GM23338 (cell line): ENCODE data around the gene LFNG. TPM values are rescaled to one million over a fixed set of nuclear protein-coding genes. Genes with fewer than 3 reads are reported as not detected.

Experiments
- ATAC-seq: fragments of 200-7000 bp; cut with Tn5 transposase; 3 replicates; pipeline ENCODE4 v1.9.1; 2020
- DNase-seq: peaks from one replicate; pipeline ENCODE4 v3.0.0-alpha.2; 2015; ENCODE audit warnings: low spot score
- H2AFZ ChIP-seq: fragments of 200-600 bp; sonication (generic); 2 replicates; pipeline ENCODE4 v1.8.0; 2016; ENCODE audit warnings: antibody characterized with exemption, mild to moderate bottlenecking, moderate library complexity
- H3F3A ChIP-seq: fragments of 200-600 bp; sonication (generic); replicated peaks from 2 replicates; pipeline ENCODE4 v1.8.0; 2017; ENCODE audit warnings: antibody characterized with exemption, mixed run types, low read depth
- H3K27ac ChIP-seq: fragments of 200-600 bp; sonication (generic); 2 replicates; pipeline ENCODE4 v1.6.1; 2016; ENCODE audit warnings: low read depth
- H3K27me3 ChIP-seq: fragments of 200-600 bp; sonication (generic); 2 replicates; pipeline ENCODE4 v1.8.0; 2016; ENCODE audit warnings: mild to moderate bottlenecking, mixed run types, moderate library complexity; ENCODE audit not compliant: insufficient read depth
- H3K36me3 ChIP-seq: fragments of 200-600 bp; sonication (generic); 2 replicates; pipeline ENCODE4 v1.8.0; 2016; ENCODE audit warnings: mild to moderate bottlenecking; ENCODE audit not compliant: insufficient read depth
- H3K4me1 ChIP-seq: fragments of 200-600 bp; sonication (generic); 2 replicates; pipeline ENCODE4 v1.8.0; 2016; ENCODE audit warnings: mild to moderate bottlenecking, moderate library complexity; ENCODE audit not compliant: insufficient read depth
- H3K4me2 ChIP-seq: fragments of 200-600 bp; sonication (generic); 2 replicates; pipeline ENCODE4 v1.7.1; 2017; ENCODE audit warnings: mixed run types
- H3K4me3 ChIP-seq: fragments of 200-600 bp; sonication (generic); 2 replicates; pipeline ENCODE4 v1.6.1; 2016; ENCODE audit warnings: mixed run types
- H3K79me2 ChIP-seq: fragments of 200-600 bp; sonication (generic); replicated peaks from 2 replicates; pipeline ENCODE4 v1.8.0; 2017; ENCODE audit warnings: mild to moderate bottlenecking; ENCODE audit not compliant: insufficient read depth
- H3K9me2 ChIP-seq: fragments of 200-600 bp; sonication (generic); 2 replicates; pipeline ENCODE4 v1.8.0; 2017; ENCODE audit not compliant: insufficient read depth
- H4K20me1 ChIP-seq: fragments of 200-600 bp; sonication (generic); replicated peaks from 2 replicates; pipeline ENCODE4 v1.8.0; 2017; ENCODE audit warnings: mild to moderate bottlenecking; ENCODE audit not compliant: insufficient read depth
- H3K27ac Mint-ChIP-seq: 2 replicates; pipeline ENCODE4 v1.8.0; 2020; ENCODE audit warnings: inconsistent platforms, mild to moderate bottlenecking, moderate library complexity, mixed read lengths
- H3K27me3 Mint-ChIP-seq: 3 replicates; pipeline ENCODE4 v1.8.0; 2022; ENCODE audit warnings: low read depth, mild to moderate bottlenecking, moderate library complexity, mixed read lengths, inconsistent platforms; ENCODE audit not compliant: insufficient read depth, poor library complexity
- H3K36me3 Mint-ChIP-seq: 3 replicates; pipeline ENCODE4 v1.8.0; 2021; ENCODE audit warnings: low read depth, mild to moderate bottlenecking, inconsistent platforms, moderate library complexity, mixed read lengths
- H3K4me1 Mint-ChIP-seq: 3 replicates; pipeline ENCODE4 v1.8.0; 2020; ENCODE audit warnings: mild to moderate bottlenecking, inconsistent platforms, mixed read lengths
- H3K4me3 Mint-ChIP-seq: 3 replicates; pipeline ENCODE4 v1.8.0; 2021; ENCODE audit warnings: moderate library complexity, mild to moderate bottlenecking, inconsistent platforms, mixed read lengths
- H3K9me3 Mint-ChIP-seq: 3 replicates; pipeline ENCODE4 v1.8.0; 2020; ENCODE audit warnings: moderate library complexity, mild to moderate bottlenecking, inconsistent platforms, mixed read lengths
- CREB1 ChIP-seq: fragments of 250-450 bp; sonication (Bioruptor Pico); IDR thresholded peaks from 2 replicates; pipeline ENCODE4 v1.5.0; 2020; ENCODE audit warnings: low read depth, mild to moderate bottlenecking, moderate library complexity
- CTCF ChIP-seq, 2 experiments: fragments of 200-600 bp in 1 of 2; sonication (generic) in 1 of 2; conservative IDR thresholded peaks; 2 replicates each; pipeline versions ENCODE4 v1.5.1 to v1.6.1; 2016 to 2017; ENCODE audit warnings: antibody characterized with exemption in 2 of 2, low read depth in 2 of 2, mild to moderate bottlenecking in 2 of 2, moderate library complexity in 1 of 2
- ETS1 ChIP-seq: IDR thresholded peaks from 2 replicates; pipeline ENCODE4 v1.6.1; 2016; ENCODE audit warnings: antibody characterized with exemption
- EZH2 ChIP-seq: fragments of 200-600 bp; sonication (generic); IDR thresholded peaks from one replicate; pipeline ENCODE4 v1.8.0; 2017; ENCODE audit warnings: antibody characterized with exemption, mild to moderate bottlenecking, low read depth; ENCODE audit not compliant: unreplicated experiment
- EZH2phosphoT487 ChIP-seq: fragments of 200-600 bp; sonication (generic); IDR thresholded peaks from one replicate; pipeline ENCODE4 v1.8.1; 2018; ENCODE audit warnings: antibody characterized with exemption; ENCODE audit not compliant: unreplicated experiment
- JUNB ChIP-seq: IDR thresholded peaks from one replicate; pipeline ENCODE4 v1.6.1; 2016; ENCODE audit warnings: antibody characterized with exemption; ENCODE audit not compliant: unreplicated experiment
- NANOG ChIP-seq: IDR thresholded peaks from 2 replicates; pipeline ENCODE4 v1.6.1; 2016; ENCODE audit warnings: antibody characterized with exemption, borderline replicate concordance
- POLR2AphosphoS5 ChIP-seq: IDR thresholded peaks from 2 replicates; pipeline ENCODE4 v1.6.1; 2016; ENCODE audit warnings: antibody characterized with exemption, low read depth
- REST ChIP-seq: IDR thresholded peaks from one replicate; pipeline ENCODE4 v1.6.1; 2018; ENCODE audit warnings: antibody characterized with exemption; ENCODE audit not compliant: unreplicated experiment
- ZNF114 ChIP-seq: fragments of 250-450 bp; sonication (Bioruptor Pico); IDR thresholded peaks from 2 replicates; pipeline ENCODE4 v1.5.0; 2020; ENCODE audit warnings: mild to moderate bottlenecking, moderate library complexity
- ZNF331 ChIP-seq: fragments of 250-450 bp; sonication (Bioruptor Pico); IDR thresholded peaks from 2 replicates; pipeline ENCODE4 v1.5.0; 2020; ENCODE audit warnings: low read depth, mild to moderate bottlenecking, moderate library complexity
- polyA plus RNA-seq: library from polyadenylated mRNA; unstranded; fragments of >200 nt; fragmentation: Nextera tagmentation; extraction: Ambion mirVana; gene quantifications from 2 replicates; pipeline ENCODE4 v1.2.1, GENCODE V29; 2016
- total RNA-seq: library from RNA; depleted of rRNA; stranded (reverse); fragments of >200 nt; shearing (Covaris generic); gene quantifications from 2 replicates; pipeline ENCODE4 v1.2.3, GENCODE V29; 2014

LFNG gene
- total and polyA plus RNA-seq, 2 experiments from 2014 or later: 1.7 to 35.4 TPM

GRCh38 chr7:2511769-2512168 is 7.8 kb upstream of the LFNG start:
- H3F3A ChIP-seq: 0 out of 2 replicates have a peak, but pooled peaks cover 8% of the 10 kb centered on the region
- no peak for TF ChIP-seq ETS1
- no peak for TF ChIP-seq EZH2phosphoT487
- no peak for TF ChIP-seq ZNF114 (CRISPR knock-in tag)
- H3K4me1 ChIP-seq: peaks cover 2% of the 10 kb centered on the region
- Mint-ChIP-seq H3K9me3 (no peaks in the 10 kb centered on the region), H3K27me3 (peaks cover 10% of the 10 kb centered on the region), H3K36me3 (no peaks in the 10 kb centered on the region), H3K4me3 (no peak overlapping the region), H3K27ac (no peak overlapping the region), H3K4me1 (peaks cover 15% of the 10 kb centered on the region; the same call in 2 of the 3 replicates)
- H4K20me1 ChIP-seq: no peaks in the 10 kb centered on the region
- no peak for ATAC-seq
- H2AFZ ChIP-seq: no peak overlapping the region
- H3K36me3 ChIP-seq: no peaks in the 10 kb centered on the region
- no peak overlapping the region for H3K4me3 ChIP-seq
- no peak overlapping the region for H3K27ac ChIP-seq
- no peaks in the 10 kb centered on the region for H3K79me2 ChIP-seq
- no peak overlapping the region for H3K4me2 ChIP-seq
- no peak for DNase-seq
- no peaks in the 10 kb centered on the region for H3K27me3 ChIP-seq
- H3K9me2 ChIP-seq: peaks cover 9% of the 10 kb centered on the region; the same call in 1 of the 2 replicates

- H3K4me1 ChIP-seq: peaks cover 6% of the 10 kb centered on the region
- no peaks in the 10 kb centered on the region for H3K9me3 Mint-ChIP-seq
- H3K36me3 Mint-ChIP-seq: no peaks in the 10 kb centered on the region
- H3K36me3 ChIP-seq: no peaks in the 10 kb centered on the region
- no peaks in the 10 kb centered on the region for H4K20me1 ChIP-seq
- H3K9me2 ChIP-seq: peaks cover 9% of the 10 kb centered on the region; the same call in 1 of the 2 replicates
- peaks cover 18% of the 10 kb centered on the region for H3K4me1 Mint-ChIP-seq
- H3K4me3 Mint-ChIP-seq: no peak overlapping the region
- no peak for ATAC-seq
- no peak overlapping the region for H2AFZ ChIP-seq
- H3F3A ChIP-seq: 0 out of 2 replicates have a peak, but pooled peaks cover 8% of the 10 kb centered on the region
- H3K27me3 Mint-ChIP-seq: peaks cover 14% of the 10 kb centered on the region
- no peak overlapping the region for H3K27ac Mint-ChIP-seq
- no peaks in the 10 kb centered on the region for H3K27me3 ChIP-seq
- no peak overlapping the region for H3K4me3 ChIP-seq
- H3K27ac ChIP-seq: no peak overlapping the region
- H3K79me2 ChIP-seq: no peaks in the 10 kb centered on the region
- no peak overlapping the region for H3K4me2 ChIP-seq
- DNase-seq: no peak
- no peak for TF ChIP-seq CREB1 (CRISPR knock-in tag)
- no peak for TF ChIP-seq REST
- no peak for TF ChIP-seq EZH2
- no peak for TF ChIP-seq ETS1
- TF ChIP-seq POLR2AphosphoS5: no peak
- TF ChIP-seq JUNB: no peak
- no peak for TF ChIP-seq ZNF331
- no peak for TF ChIP-seq NANOG
- no peak for TF ChIP-seq EZH2phosphoT487
- TF ChIP-seq CTCF (conservative IDR thresholded peaks at IDR 0.05; ENCODE audit: low read depth in 2 of 2): no peak
Observed at GRCh38 chr7:2512179-2512661, 7.4 kb upstream of the LFNG start.
